Measurements from ENCODE around the gene TRMT1. TPM values are rescaled to one million over a fixed set of nuclear protein-coding genes. Genes with fewer than 3 reads are reported as not detected.

Gene TRMT1
- total and polyA plus RNA-seq, 2 experiments from 2014 or later = 88.6 to 90.1 TPM

DNA sequence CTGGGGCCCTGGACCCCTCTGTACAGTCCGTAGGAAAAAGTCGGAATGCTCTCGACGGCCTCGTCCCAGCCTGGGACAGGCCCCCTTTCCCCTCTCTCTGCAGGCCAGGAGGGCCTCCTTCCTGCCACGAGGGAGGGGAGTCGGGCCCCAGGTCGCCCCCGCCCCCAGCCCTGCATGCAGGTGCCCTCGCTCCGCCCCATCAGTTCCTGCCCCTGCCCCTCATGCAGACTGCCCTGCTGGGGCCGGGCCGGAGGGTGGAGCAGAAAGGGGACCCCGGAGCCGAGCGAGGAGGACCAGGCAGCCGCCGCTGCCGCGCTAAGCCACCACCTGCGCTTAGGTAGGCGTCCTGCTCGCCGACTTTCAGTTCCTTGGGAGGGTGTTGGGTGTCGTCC lies 21.2 kb downstream of the TRMT1 start:
- Mint-ChIP-seq H3K4me3 (peak overlapping the region; percentile 70; the same call in 2 of the 3 replicates), H3K36me3 (ENCODE audit: low read depth) (no peaks in the 10 kb centered on the region), H3K9me3 (no peaks in the 10 kb centered on the region), H3K27ac (no peak overlapping the region), H3K27me3 (ENCODE audit: insufficient read depth, low read depth, poor library complexity) (peaks cover 71% of the 10 kb centered on the region), H3K4me1 (peaks cover 35% of the 10 kb centered on the region)
- Histone ChIP-seq H3K36me3 (ENCODE audit: insufficient read depth) (no peaks in the 10 kb centered on the region), H3K4me3 (peak overlapping the region; percentile 59), H3K27ac (ENCODE audit: low read depth) (no peak overlapping the region), H3K27me3 (ENCODE audit: insufficient read depth) (peaks cover 77% of the 10 kb centered on the region), H3F3A (replicated peaks; ENCODE audit: low read depth) (peaks cover 48% of the 10 kb centered on the region), H2AFZ (peak overlapping the region; percentile 86), H3K4me2 (peak overlapping the region; percentile 87), H4K20me1 (replicated peaks; ENCODE audit: insufficient read depth) (peaks cover 9% of the 10 kb centered on the region; the same call in 1 of the 2 replicates), H3K4me1 (ENCODE audit: insufficient read depth) (peaks cover 48% of the 10 kb centered on the region), H3K9me2 (ENCODE audit: insufficient read depth) (no peaks in the 10 kb centered on the region), H3K79me2 (replicated peaks; ENCODE audit: insufficient read depth) (no peaks in the 10 kb centered on the region)
- TF ChIP-seq ETS1 (IDR thresholded peaks at IDR 0.05) (peak; percentile 25; the same call in 1 of the 2 replicates), CTCF (conservative IDR thresholded peaks at IDR 0.05; ENCODE audit: low read depth in 2 of 2) (no peak), JUNB (IDR thresholded peaks at IDR 0.05; ENCODE audit: unreplicated experiment) (no peak), CREB1 (CRISPR knock-in tag; IDR thresholded peaks at IDR 0.05; ENCODE audit: low read depth) (no peak), EZH2phosphoT487 (IDR thresholded peaks at IDR 0.05; ENCODE audit: unreplicated experiment) (no peak)
- DNase-seq (ENCODE audit: low spot score) (peak; percentile 85), ATAC-seq (peak; percentile 28)

GRCh38 chr19:13094771-13095392 lies 21.7 kb downstream of the TRMT1 start:
- H3K36me3 ChIP-seq (ENCODE audit: insufficient read depth) = no peaks in the 10 kb centered on the region
- Mint-ChIP-seq H3K9me3 (no peaks in the 10 kb centered on the region), H3K27me3 (ENCODE audit: insufficient read depth, low read depth, poor library complexity) (peaks cover 69% of the 10 kb centered on the region), H3K36me3 (ENCODE audit: low read depth) (no peaks in the 10 kb centered on the region), H3K4me1 (peaks cover 35% of the 10 kb centered on the region), H3K4me3 (peak overlapping the region; percentile 55), H3K27ac (no peak overlapping the region)
- no peaks in the 10 kb centered on the region for H3K79me2 ChIP-seq (replicated peaks; ENCODE audit: insufficient read depth)
- H3K9me2 ChIP-seq (ENCODE audit: insufficient read depth) = no peaks in the 10 kb centered on the region
- DNase-seq (ENCODE audit: low spot score) = peak; percentile 73
- peak overlapping the region; percentile 86 for H2AFZ ChIP-seq
- peaks cover 72% of the 10 kb centered on the region for H3K27me3 ChIP-seq (ENCODE audit: insufficient read depth)
- H3K4me3 ChIP-seq = peak overlapping the region; percentile 59
- H4K20me1 ChIP-seq (replicated peaks; ENCODE audit: insufficient read depth) = peaks cover 7% of the 10 kb centered on the region; the same call in 1 of the 2 replicates
- peaks cover 43% of the 10 kb centered on the region for H3F3A ChIP-seq (replicated peaks; ENCODE audit: low read depth)
- H3K4me1 ChIP-seq (ENCODE audit: insufficient read depth) = peaks cover 48% of the 10 kb centered on the region
- ATAC-seq = peak; percentile 9
- no peak overlapping the region for H3K27ac ChIP-seq (ENCODE audit: low read depth)
- TF ChIP-seq POLR2AphosphoS5 (IDR thresholded peaks at IDR 0.05; ENCODE audit: low read depth) (no peak), ETS1 (IDR thresholded peaks at IDR 0.05) (no peak), EZH2phosphoT487 (IDR thresholded peaks at IDR 0.05; ENCODE audit: unreplicated experiment) (no peak), CTCF (conservative IDR thresholded peaks at IDR 0.05; ENCODE audit: low read depth in 2 of 2) (peak in 1 of 2 experiments; percentile 6; a peak in 1 of 4 replicates), STAT1 (IDR thresholded peaks at IDR 0.05; ENCODE audit: unreplicated experiment) (no peak)
- H3K4me2 ChIP-seq = peak overlapping the region; percentile 87

Data from GM23338 (cell line).